Gastrocnemius medialis (tissue), 4 donors: ENCODE results near the gene ARHGAP24.

Experiments used
- POLR2A ChIP-seq, 2 donors: fragments of 450-650 bp; IDR thresholded peaks; one replicate each; pipeline ENCODE4 v1.6.1; 2017; ENCODE audit warnings: antibody characterized with exemption in 2 of 2, mild to moderate bottlenecking in 2 of 2, moderate library complexity in 2 of 2
- TF ChIP-seq, protein P1 (sequence below), 5 experiments: fragments of 450-650 bp in 3 of 5; fragments of 200-600 bp in 2 of 5; sonication (generic) in 2 of 5; IDR thresholded peaks in 4 of 5; conservative IDR thresholded peaks in 1 of 5; 1 replicate in 4 of 5; 2 replicates in 1 of 5; pipeline ENCODE4 v1.5.1; 2016 to 2019; ENCODE audit warnings: antibody characterized with exemption in 5 of 5, mild to moderate bottlenecking in 3 of 5, moderate library complexity in 3 of 5

DNA sequence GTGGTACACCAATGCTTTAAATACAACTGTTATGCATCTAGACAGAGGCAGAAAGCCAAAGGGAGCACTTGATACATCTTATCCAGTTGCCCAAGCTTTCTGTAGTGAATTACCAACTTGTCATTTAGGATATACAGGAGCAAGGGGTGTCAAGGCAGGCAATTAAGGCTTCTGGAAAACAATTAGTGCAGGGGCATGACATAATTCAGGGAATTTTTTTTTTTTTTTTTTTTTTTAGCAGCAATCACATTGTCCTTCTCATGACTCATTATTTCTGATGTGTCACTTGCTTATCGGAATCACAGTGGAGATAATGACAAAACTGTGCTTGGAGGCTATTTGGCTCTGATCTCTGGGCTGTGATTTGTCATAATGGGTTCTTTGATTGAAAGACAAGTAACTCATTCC, 259.5 kb downstream of the ARHGAP24 start:
- no peak for TF ChIP-seq POLR2A (IDR thresholded peaks at IDR 0.05)
- TF ChIP-seq, protein P1, sequence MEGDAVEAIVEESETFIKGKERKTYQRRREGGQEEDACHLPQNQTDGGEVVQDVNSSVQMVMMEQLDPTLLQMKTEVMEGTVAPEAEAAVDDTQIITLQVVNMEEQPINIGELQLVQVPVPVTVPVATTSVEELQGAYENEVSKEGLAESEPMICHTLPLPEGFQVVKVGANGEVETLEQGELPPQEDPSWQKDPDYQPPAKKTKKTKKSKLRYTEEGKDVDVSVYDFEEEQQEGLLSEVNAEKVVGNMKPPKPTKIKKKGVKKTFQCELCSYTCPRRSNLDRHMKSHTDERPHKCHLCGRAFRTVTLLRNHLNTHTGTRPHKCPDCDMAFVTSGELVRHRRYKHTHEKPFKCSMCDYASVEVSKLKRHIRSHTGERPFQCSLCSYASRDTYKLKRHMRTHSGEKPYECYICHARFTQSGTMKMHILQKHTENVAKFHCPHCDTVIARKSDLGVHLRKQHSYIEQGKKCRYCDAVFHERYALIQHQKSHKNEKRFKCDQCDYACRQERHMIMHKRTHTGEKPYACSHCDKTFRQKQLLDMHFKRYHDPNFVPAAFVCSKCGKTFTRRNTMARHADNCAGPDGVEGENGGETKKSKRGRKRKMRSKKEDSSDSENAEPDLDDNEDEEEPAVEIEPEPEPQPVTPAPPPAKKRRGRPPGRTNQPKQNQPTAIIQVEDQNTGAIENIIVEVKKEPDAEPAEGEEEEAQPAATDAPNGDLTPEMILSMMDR (IDR thresholded peaks at IDR 0.05 in 4 of 5, conservative IDR thresholded peaks at IDR 0.05 in 1 of 5), result no peak
